HCT116 (cell line): ENCODE measurements around the gene SPATS2L. TPM values are rescaled to one million over a fixed set of nuclear protein-coding genes. Genes with fewer than 3 reads are reported as not detected.

Experiments
- ATAC-seq: fragments of 200-7000 bp; cut with Tn5 transposase; 2 replicates; pipeline ENCODE4 v1.9.1; 2020; ENCODE audit warnings: mild to moderate bottlenecking, moderate library complexity
- BruUV-seq: library from RNA; stranded (reverse); fragments of 400-500 nt; replicated peaks from 2 replicates; lab custom pipeline; 2021; lab: Mats Ljungman, UMichigan
- CTCF ChIA-PET: fragments of 300-600 bp; sonication (Branson Sonifier 250); formaldehyde crosslinking; loops from one replicate; lab custom pipeline; 2021; ENCODE audit warnings: antibody characterized with exemption; lab: Charles Lee
- POLR2A ChIA-PET: fragments of 300-600, 350-600 bp; sonication (Branson Sonifier 250); formaldehyde crosslinking; loops from one replicate; lab custom pipeline; 2021; ENCODE audit warnings: antibody characterized with exemption; lab: Charles Lee
- RAD21 ChIA-PET, 2 experiments: fragments of 300-600 bp; sonication (Branson Sonifier 250); formaldehyde crosslinking; loops; one replicate each; lab custom pipeline; 2023; ENCODE audit warnings: low total read pairs in 2 of 2; ENCODE audit not compliant: uncharacterized antibody in 2 of 2, unreplicated experiment in 2 of 2, low non-redundant PET in 1 of 2; lab: Charles Lee
- DNase-seq: peaks from one replicate; pipeline ENCODE4 v3.0.0-alpha.2; 2010; ENCODE audit warnings: low read depth, low spot score
- H2AFZ ChIP-seq: fragments of 200-600 bp; shearing (Covaris generic), sonication (generic); 2 replicates; pipeline ENCODE4 v1.6.1; 2017; ENCODE audit warnings: low read depth, mixed run types, mixed read lengths, antibody characterized with exemption, low read length; ENCODE audit not compliant: poor library complexity, severe bottlenecking
- H3K27ac ChIP-seq: 2 replicates; pipeline ENCODE4 v1.5.1; 2012; ENCODE audit warnings: low read depth, low read length
- H3K27me3 ChIP-seq: fragments of 200-600 bp; sonication (generic); 2 replicates; pipeline ENCODE4 v1.6.1; 2016; ENCODE audit warnings: mixed run types, low read length, mixed read lengths; ENCODE audit not compliant: insufficient read depth
- H3K36me3 ChIP-seq, 2 experiments: fragments of 200-500 bp in 1 of 2; fragments of 200-600 bp in 1 of 2; sonication (Bioruptor generic) in 1 of 2; sonication (generic) in 1 of 2; 2 replicates each; pipeline versions ENCODE4 v1.5.1 to v1.6.1; 2014 to 2016; ENCODE audit warnings: low read length in 2 of 2, inconsistent platforms in 1 of 2, mixed read lengths in 1 of 2, mixed run types in 1 of 2; ENCODE audit not compliant: insufficient read depth in 2 of 2, control insufficient read depth in 1 of 2
- H3K4me1 ChIP-seq, 2 experiments: fragments of 200-600 bp in 1 of 2; sonication (generic) in 1 of 2; 2 replicates each; pipeline versions ENCODE4 v1.5.1 to v1.6.1; 2012 to 2017; ENCODE audit warnings: low read length in 2 of 2, inconsistent platforms in 1 of 2, mild to moderate bottlenecking in 1 of 2, mixed read lengths in 1 of 2, mixed run types in 1 of 2, moderate library complexity in 1 of 2; ENCODE audit not compliant: insufficient read depth in 2 of 2, control insufficient read depth in 1 of 2
- H3K4me2 ChIP-seq: fragments of 200-600 bp; sonication (generic); 2 replicates; pipeline ENCODE4 v1.6.1; 2017; ENCODE audit warnings: mixed run types, low read length, mixed read lengths
- H3K4me3 ChIP-seq, 2 experiments: fragments of 200-600 bp in 1 of 2; sonication (generic) in 1 of 2; replicated peaks in 1 of 2; 2 replicates each; pipeline ENCODE4 v1.5.1; 2011 to 2016; ENCODE audit warnings: low read length in 2 of 2, control low read depth in 1 of 2, low read depth in 1 of 2, mild to moderate bottlenecking in 1 of 2, mixed read lengths in 1 of 2, mixed run types in 1 of 2
- H3K79me2 ChIP-seq: fragments of 200-600 bp; sonication (generic); 2 replicates; pipeline ENCODE4 v1.6.1; 2017; ENCODE audit warnings: mild to moderate bottlenecking, mixed run types, low read length, moderate library complexity, mixed read lengths; ENCODE audit not compliant: insufficient read depth
- H3K9ac ChIP-seq: fragments of 200-600 bp; sonication (generic); 2 replicates; pipeline ENCODE4 v1.6.1; 2016; ENCODE audit warnings: low read length, mixed read lengths
- H3K9me2 ChIP-seq: fragments of 200-600 bp; sonication (generic), shearing (Covaris generic); 2 replicates; pipeline ENCODE4 v1.6.1; 2017; ENCODE audit warnings: mixed run types, mild to moderate bottlenecking, moderate library complexity; ENCODE audit not compliant: insufficient read depth
- H3K9me3 ChIP-seq, 2 experiments: fragments of 200-500 bp in 1 of 2; fragments of 200-600 bp in 1 of 2; sonication (Bioruptor generic) in 1 of 2; sonication (generic) in 1 of 2; 2 replicates each; pipeline ENCODE4 v1.6.1; 2014 to 2017; ENCODE audit warnings: low read length in 2 of 2, mixed read lengths in 2 of 2, inconsistent platforms in 1 of 2, low read depth in 1 of 2, mild to moderate bottlenecking in 1 of 2, mixed run types in 1 of 2, moderate library complexity in 1 of 2; ENCODE audit not compliant: control insufficient read depth in 1 of 2, insufficient read depth in 1 of 2
- H4K20me1 ChIP-seq: fragments of 200-600 bp; sonication (generic), shearing (Covaris generic); 2 replicates; pipeline ENCODE4 v1.6.1; 2017; ENCODE audit warnings: mixed run types, mild to moderate bottlenecking, moderate library complexity; ENCODE audit not compliant: insufficient read depth
- ATF3 ChIP-seq: IDR thresholded peaks from 2 replicates; pipeline ENCODE4 v1.6.1; 2012
- CBX3 ChIP-seq: IDR thresholded peaks from 2 replicates; pipeline ENCODE4 v1.6.1; 2012; ENCODE audit warnings: low read depth
- CTCF ChIP-seq, 3 experiments: fragments of 200-600 bp in 1 of 3; sonication (generic) in 1 of 3; IDR thresholded peaks in 2 of 3; conservative IDR thresholded peaks in 1 of 3; 2 replicates each; pipeline ENCODE4 v1.5.1; 2012 to 2017; ENCODE audit warnings: low read depth in 2 of 3, low read length in 2 of 3, antibody characterized with exemption in 1 of 3, borderline replicate concordance in 1 of 3, control low read depth in 1 of 3, mild to moderate bottlenecking in 1 of 3, mixed read lengths in 1 of 3, mixed run types in 1 of 3, moderate library complexity in 1 of 3; ENCODE audit not compliant: insufficient read depth in 1 of 3
- EGR1 ChIP-seq: IDR thresholded peaks from 2 replicates; pipeline ENCODE4 v1.6.1; 2012; ENCODE audit warnings: low read depth
- EZH2phosphoT487 ChIP-seq: fragments of 200-600 bp; IDR thresholded peaks from 2 replicates; pipeline ENCODE4 v1.6.1; 2018; ENCODE audit warnings: antibody characterized with exemption, borderline replicate concordance
- JUND ChIP-seq: IDR thresholded peaks from 2 replicates; pipeline ENCODE4 v1.6.1; 2012
- MAX ChIP-seq: IDR thresholded peaks from 2 replicates; pipeline ENCODE4 v1.6.1; 2012
- POLR2AphosphoS5 ChIP-seq: IDR thresholded peaks from 2 replicates; pipeline ENCODE4 v1.6.1; 2011; ENCODE audit warnings: mild to moderate bottlenecking, low read depth, low read length, moderate library complexity
- SIN3A ChIP-seq: IDR thresholded peaks from 2 replicates; pipeline ENCODE4 v1.6.1; 2012; ENCODE audit warnings: low read depth
- SP1 ChIP-seq: IDR thresholded peaks from 2 replicates; pipeline ENCODE4 v1.6.1; 2012; ENCODE audit warnings: low read depth
- SRF ChIP-seq: IDR thresholded peaks from 2 replicates; pipeline ENCODE4 v1.6.1; 2012; ENCODE audit warnings: low read depth
- YY1 ChIP-seq: IDR thresholded peaks from 2 replicates; pipeline ENCODE4 v1.6.1; 2011; ENCODE audit warnings: low read length, low read depth, moderate library complexity, mild to moderate bottlenecking; ENCODE audit not compliant: insufficient replicate concordance; ENCODE audit errors: extremely low read depth
- ZBTB33 ChIP-seq: IDR thresholded peaks from 2 replicates; pipeline ENCODE4 v1.6.1; 2011; ENCODE audit warnings: mild to moderate bottlenecking, low read length, moderate library complexity; ENCODE audit not compliant: insufficient replicate concordance; ENCODE audit errors: extremely low read depth
- ZFX ChIP-seq: fragments of 450-650 bp; IDR thresholded peaks from 2 replicates; pipeline ENCODE4 v1.6.1; 2017
- ZNF274 ChIP-seq: fragments of 200-500 bp; sonication (Bioruptor generic); IDR thresholded peaks from 2 replicates; pipeline ENCODE4 v1.6.1; 2014; ENCODE audit warnings: mild to moderate bottlenecking, low read depth, low read length, inconsistent platforms
- intact Hi-C: fragments of 100-400 bp; cut with micrococcal nuclease; formaldehyde crosslinking; loops from 2 replicates; pipeline ENCODE4 v1.10.0; 2022
- total RNA-seq: library from RNA; stranded (reverse); gene quantifications from one replicate; pipeline ENCODE4 v1.2.1, GENCODE V29; 2021; ENCODE audit not compliant: unreplicated experiment

SPATS2L gene
- total RNA-seq, 1 experiment from 2014 or later, result 87.1 TPM

- H3K4me2 ChIP-seq, result no peak overlapping the region
- no peak overlapping the region for H2AFZ ChIP-seq
- TF ChIP-seq SRF, result no peak
- no peak for TF ChIP-seq ZFX
- TF ChIP-seq MAX, result no peak
- TF ChIP-seq SP1, result no peak
- no peak for TF ChIP-seq YY1
- TF ChIP-seq CTCF (IDR thresholded peaks at IDR 0.05 in 2 of 3, conservative IDR thresholded peaks at IDR 0.05 in 1 of 3; ENCODE audit: borderline replicate concordance in 1 of 3, insufficient read depth in 1 of 3, low read depth in 2 of 3, low read length in 2 of 3), result no peak
- TF ChIP-seq EZH2phosphoT487, result no peak
- no peak for TF ChIP-seq JUND
- no peak for TF ChIP-seq ZNF274
- TF ChIP-seq ZBTB33, result no peak
- no peak for TF ChIP-seq EGR1
- TF ChIP-seq POLR2AphosphoS5, result no peak
- no peak for TF ChIP-seq SIN3A
- TF ChIP-seq CBX3, result no peak
- no peak for TF ChIP-seq ATF3
- RAD21 ChIA-PET, result no interaction called here
- H3K4me3 ChIP-seq, result no peak overlapping the region
- no peak overlapping the region for H3K27ac ChIP-seq
- CTCF ChIA-PET, result no interaction called here
- DNase-seq (no peak), ATAC-seq (no peak)
- BruUV-seq, result no TSS peak
- no peaks in the 10 kb centered on the region for H3K27me3 ChIP-seq
- H3K4me1 ChIP-seq, result 0 out of 4 replicates have a peak, but pooled peaks cover 0 to 6% of the 10 kb centered on the region in 2 experiments
- H3K36me3 ChIP-seq, result peaks cover 0 to 11% of the 10 kb centered on the region in 2 experiments; a peak in 2 of 4 replicates
- H3K9me2 ChIP-seq, result no peaks in the 10 kb centered on the region
- no peaks in the 10 kb centered on the region for H4K20me1 ChIP-seq
- H3K79me2 ChIP-seq, result no peaks in the 10 kb centered on the region
- H3K9me3 ChIP-seq, result no peaks in the 10 kb centered on the region
- intact Hi-C loops, result no loop called here
- no peak overlapping the region for H3K9ac ChIP-seq
- POLR2A ChIA-PET, result no interaction called here
Observed at GRCh38 chr2:200431996-200432705, 125.7 kb downstream of the SPATS2L start.
